ENCODE measurements around the gene TXNDC8.
A peak's percentile ranks its signal among the peaks of the same experiment; 100 is the strongest.

TXNDC8 gene

GRCh38 chr9:110336363-110336762 lies 1.3 kb downstream of the TXNDC8 start:
- Histone ChIP-seq H3K27ac (ENCODE audit: low read length) (peak overlapping the region; percentile 96), H3K36me3 (replicated peaks; ENCODE audit: low read depth, low read length) (peaks cover 12% of the 10 kb centered on the region), H2AFZ (ENCODE audit: low read depth, low read length) (no peak overlapping the region), H3K9ac (ENCODE audit: low read length) (no peak overlapping the region), H3K79me2 (ENCODE audit: low read length) (no peaks in the 10 kb centered on the region), H3K4me3 (ENCODE audit: low read length) (no peak overlapping the region), H3K4me2 (ENCODE audit: low read length) (peak overlapping the region; percentile 82), H3K9me3 (ENCODE audit: insufficient read depth, low read length) (no peaks in the 10 kb centered on the region), H3K4me1 (ENCODE audit: low read length) (peaks cover 36% of the 10 kb centered on the region), H3K27me3 (ENCODE audit: low read depth, low read length) (no peaks in the 10 kb centered on the region), H4K20me1 (ENCODE audit: insufficient read depth, low read length) (no peaks in the 10 kb centered on the region)
- TF ChIP-seq CTCF (IDR thresholded peaks at IDR 0.05; ENCODE audit: low read depth, low read length): no peak
- no peak for TF ChIP-seq EZH2phosphoT487 (IDR thresholded peaks at IDR 0.05; ENCODE audit: low read depth)

- H3K4me2 ChIP-seq (ENCODE audit: low read length): peak overlapping the region; percentile 82
- H3K36me3 ChIP-seq (replicated peaks; ENCODE audit: low read depth, low read length): peaks cover 17% of the 10 kb centered on the region
- peaks cover 41% of the 10 kb centered on the region for H3K4me1 ChIP-seq (ENCODE audit: low read length)
- H3K79me2 ChIP-seq (ENCODE audit: low read length): no peaks in the 10 kb centered on the region
- no peak overlapping the region for H2AFZ ChIP-seq (ENCODE audit: low read depth, low read length)
- H3K27me3 ChIP-seq (ENCODE audit: low read depth, low read length): no peaks in the 10 kb centered on the region
- H3K9me3 ChIP-seq (ENCODE audit: insufficient read depth, low read length): no peaks in the 10 kb centered on the region; the same call in 1 of the 2 replicates
- H3K27ac ChIP-seq (ENCODE audit: low read length): peak overlapping the region; percentile 96
- peak overlapping the region; percentile 69; the same call in 1 of the 2 replicates for H3K9ac ChIP-seq (ENCODE audit: low read length)
- H4K20me1 ChIP-seq (ENCODE audit: insufficient read depth, low read length): no peaks in the 10 kb centered on the region
- TF ChIP-seq EZH2phosphoT487 (IDR thresholded peaks at IDR 0.05; ENCODE audit: low read depth): no peak
- TF ChIP-seq CTCF (IDR thresholded peaks at IDR 0.05; ENCODE audit: low read depth, low read length): no peak
- H3K4me3 ChIP-seq (ENCODE audit: low read length): no peak overlapping the region
Measured at GRCh38 chr9:110334871-110335270, 2.8 kb downstream of the TXNDC8 start.

GRCh38 chr9:110334183-110334582 lies 3.5 kb downstream of the TXNDC8 start:
- Histone ChIP-seq H3K4me2 (ENCODE audit: low read length) (peak overlapping the region; percentile 82), H3K9me3 (ENCODE audit: insufficient read depth, low read length) (no peaks in the 10 kb centered on the region; the same call in 1 of the 2 replicates), H3K79me2 (ENCODE audit: low read length) (no peaks in the 10 kb centered on the region), H3K27ac (ENCODE audit: low read length) (peak overlapping the region; percentile 96), H3K4me3 (ENCODE audit: low read length) (peak overlapping the region; percentile 59), H3K4me1 (ENCODE audit: low read length) (peaks cover 41% of the 10 kb centered on the region), H2AFZ (ENCODE audit: low read depth, low read length) (no peak overlapping the region), H3K27me3 (ENCODE audit: low read depth, low read length) (no peaks in the 10 kb centered on the region), H3K36me3 (replicated peaks; ENCODE audit: low read depth, low read length) (peaks cover 17% of the 10 kb centered on the region), H3K9ac (ENCODE audit: low read length) (peak overlapping the region; percentile 69), H4K20me1 (ENCODE audit: insufficient read depth, low read length) (no peaks in the 10 kb centered on the region)
- TF ChIP-seq CTCF (IDR thresholded peaks at IDR 0.05; ENCODE audit: low read depth, low read length) (no peak), EZH2phosphoT487 (IDR thresholded peaks at IDR 0.05; ENCODE audit: low read depth) (no peak)

- H2AFZ ChIP-seq (ENCODE audit: low read depth, low read length): no peak overlapping the region
- peaks cover 41% of the 10 kb centered on the region for H3K4me1 ChIP-seq (ENCODE audit: low read length)
- H3K27ac ChIP-seq (ENCODE audit: low read length): no peak overlapping the region
- no peaks in the 10 kb centered on the region for H3K27me3 ChIP-seq (ENCODE audit: low read depth, low read length)
- H3K36me3 ChIP-seq (replicated peaks; ENCODE audit: low read depth, low read length): peaks cover 17% of the 10 kb centered on the region
- H3K4me3 ChIP-seq (ENCODE audit: low read length): no peak overlapping the region
- H3K9ac ChIP-seq (ENCODE audit: low read length): no peak overlapping the region
- H3K9me3 ChIP-seq (ENCODE audit: insufficient read depth, low read length): no peaks in the 10 kb centered on the region; the same call in 1 of the 2 replicates
- no peaks in the 10 kb centered on the region for H3K79me2 ChIP-seq (ENCODE audit: low read length)
- H3K4me2 ChIP-seq (ENCODE audit: low read length): no peak overlapping the region
- H4K20me1 ChIP-seq (ENCODE audit: insufficient read depth, low read length): no peaks in the 10 kb centered on the region
- TF ChIP-seq CTCF (IDR thresholded peaks at IDR 0.05; ENCODE audit: low read depth, low read length) (no peak), EZH2phosphoT487 (IDR thresholded peaks at IDR 0.05; ENCODE audit: low read depth) (no peak)
Measured at GRCh38 chr9:110332766-110333165, 4.9 kb downstream of the TXNDC8 start.
